ENCODE measurements around the gene PTPN7. TPM values are rescaled to one million over a fixed set of nuclear protein-coding genes. Genes with fewer than 3 reads are reported as not detected.
"Not testable (repeated sequence)": the region's sequence is repeated elsewhere in the genome, so short reads cannot be mapped to it uniquely, and the experiment has no call there.

The PTPN7 gene
- polyA plus RNA-seq, 1 of the 3 experiments (the other 2 are of a cell fraction) = not detected

- Histone ChIP-seq H2AFZ (ENCODE audit: low read depth) (no peak overlapping the region), H4K20me1 (ENCODE audit: insufficient read depth) (no peaks in the 10 kb centered on the region), H3K4me3 (ENCODE audit: low read depth in 2 of 2, low read length in 1 of 2) (no peak overlapping the region), H3K27ac (ENCODE audit: low read depth in 2 of 2, low read length in 1 of 2) (no peak overlapping the region), H3K4me2 (no peak overlapping the region), H3K36me3 (replicated peaks in 1 of 2; ENCODE audit: control insufficient read depth in 1 of 2, insufficient read depth in 2 of 2, low read length in 1 of 2) (no peaks in the 10 kb centered on the region), H3K27me3 (ENCODE audit: insufficient read depth) (peaks cover 12% of the 10 kb centered on the region; the same call in 1 of the 2 replicates), H3K9ac (no peak overlapping the region), H3F3A (replicated peaks; ENCODE audit: insufficient read depth) (no peaks in the 10 kb centered on the region), H3K4me1 (ENCODE audit: control insufficient read depth in 1 of 2, insufficient read depth in 2 of 2, low read depth in 1 of 2, low read length in 1 of 2) (peaks cover 0 to 4% of the 10 kb centered on the region in 2 experiments; a peak in 1 of 4 replicates), H3K9me2 (no peaks in the 10 kb centered on the region), H3K79me2 (ENCODE audit: insufficient read depth) (no peaks in the 10 kb centered on the region), H3K9me3 (no peaks in the 10 kb centered on the region)
- no peak for DNase-seq
- POLR2A ChIA-PET = no interaction called here
- 79% methylated on average over 5 of the region's 8 CpGs for WGBS (ENCODE audit: low lambda C conversion rate)
- TF ChIP-seq GABPA (IDR thresholded peaks at IDR 0.05; ENCODE audit: low read depth) = no peak
- TF ChIP-seq NFIC (IDR thresholded peaks at IDR 0.05; ENCODE audit: borderline replicate concordance) = no peak
- no peak for TF ChIP-seq TEAD4 (IDR thresholded peaks at IDR 0.05; ENCODE audit: borderline replicate concordance, insufficient read depth)
- CTCF ChIA-PET = interaction anchor here (1.9 to 2.6 kb wide), 2 partner anchors 11 to 134 kb away, joined by 8 to 12 read pairs; partner anchors contain the start of gene LGR6
Measured at GRCh38 chr1:202182040-202182877, 21.9 kb upstream of the PTPN7 start.

- no peaks in the 10 kb centered on the region for H3F3A ChIP-seq (replicated peaks; ENCODE audit: insufficient read depth)
- H3K9me2 ChIP-seq = no peaks in the 10 kb centered on the region
- no peaks in the 10 kb centered on the region for H3K36me3 ChIP-seq (replicated peaks in 1 of 2; ENCODE audit: control insufficient read depth in 1 of 2, insufficient read depth in 2 of 2, low read length in 1 of 2)
- peaks cover 12% of the 10 kb centered on the region; the same call in 1 of the 2 replicates for H3K27me3 ChIP-seq (ENCODE audit: insufficient read depth)
- H3K79me2 ChIP-seq (ENCODE audit: insufficient read depth) = no peaks in the 10 kb centered on the region
- no peak overlapping the region for H3K9ac ChIP-seq
- TF ChIP-seq IRF3 (IDR thresholded peaks at IDR 0.05; ENCODE audit: low read depth, low read length) (no peak), ELF1 (IDR thresholded peaks at IDR 0.05) (no peak), SIN3A (IDR thresholded peaks at IDR 0.05; ENCODE audit: borderline replicate concordance, low read depth, low read length) (no peak), CHD2 (IDR thresholded peaks at IDR 0.05; ENCODE audit: low read length, partially characterized antibody) (no peak), POLR2AphosphoS5 (IDR thresholded peaks at IDR 0.05; ENCODE audit: low read depth, low read length) (no peak), USF2 (IDR thresholded peaks at IDR 0.05; ENCODE audit: borderline replicate concordance, low read depth, low read length) (no peak), MXI1 (IDR thresholded peaks at IDR 0.05; ENCODE audit: low read depth, low read length) (no peak), ZBTB33 (IDR thresholded peaks at IDR 0.05; ENCODE audit: borderline replicate concordance, low read depth) (no peak), NFIC (IDR thresholded peaks at IDR 0.05; ENCODE audit: borderline replicate concordance) (no peak), FOXJ3 (CRISPR knock-in tag; IDR thresholded peaks at IDR 0.05) (no peak), RFX5 (IDR thresholded peaks at IDR 0.05; ENCODE audit: low read length) (no peak)
- no peak overlapping the region for H3K27ac ChIP-seq (ENCODE audit: low read depth in 2 of 2, low read length in 1 of 2)
- no peak overlapping the region for H3K4me2 ChIP-seq
- DNase-seq = no peak
- ChIA-PET CTCF (interaction anchor here (1.8 to 2.6 kb wide), 3 partner anchors 11 to 135 kb away, joined by 8 to 12 read pairs (median 8); partner anchors contain the start of gene LGR6), POLR2A (no interaction called here)
- 62% methylated on average over 6 of the region's 7 CpGs for WGBS (ENCODE audit: low lambda C conversion rate)
- no peaks in the 10 kb centered on the region for H4K20me1 ChIP-seq (ENCODE audit: insufficient read depth)
- H3K4me1 ChIP-seq (ENCODE audit: control insufficient read depth in 1 of 2, insufficient read depth in 2 of 2, low read depth in 1 of 2, low read length in 1 of 2) = peaks cover 0 to 4% of the 10 kb centered on the region in 2 experiments; a peak in 1 of 4 replicates
- H3K4me3 ChIP-seq (ENCODE audit: low read depth in 2 of 2, low read length in 1 of 2) = no peak overlapping the region
- H3K9me3 ChIP-seq = no peaks in the 10 kb centered on the region
- no peak overlapping the region for H2AFZ ChIP-seq (ENCODE audit: low read depth)
Measured at GRCh38 chr1:202181586-202181985, 21.2 kb upstream of the PTPN7 start.

GRCh38 chr1:202180751-202181139 is 20.3 kb upstream of the PTPN7 start:
- H3K9me2 ChIP-seq; H3K4me3 ChIP-seq (ENCODE audit: low read depth in 2 of 2, low read length in 1 of 2); H2AFZ ChIP-seq (ENCODE audit: low read depth); H3K4me1 ChIP-seq (ENCODE audit: control insufficient read depth in 1 of 2, insufficient read depth in 2 of 2, low read depth in 1 of 2, low read length in 1 of 2); H3K27ac ChIP-seq (ENCODE audit: low read depth in 2 of 2, low read length in 1 of 2); POLR2A ChIA-PET; H4K20me1 ChIP-seq (ENCODE audit: insufficient read depth); H3F3A ChIP-seq (replicated peaks; ENCODE audit: insufficient read depth); H3K9ac ChIP-seq; H3K9me3 ChIP-seq; DNase-seq; H3K36me3 ChIP-seq (replicated peaks in 1 of 2; ENCODE audit: control insufficient read depth in 1 of 2, insufficient read depth in 2 of 2, low read length in 1 of 2); H3K79me2 ChIP-seq (ENCODE audit: insufficient read depth); H3K4me2 ChIP-seq: not testable (repeated sequence)
- 44% methylated on average over 2 of the region's 2 CpGs for WGBS (ENCODE audit: low lambda C conversion rate)
- CTCF ChIA-PET = interaction anchor here (1.3 to 3.1 kb wide), 7 partner anchors 9 to 135 kb away, joined by 3 to 27 read pairs (median 8); partner anchors contain the start of gene LGR6
- H3K27me3 ChIP-seq (ENCODE audit: insufficient read depth) = peaks cover 12% of the 10 kb centered on the region; the same call in 1 of the 2 replicates
